HG02623 (cell line): ENCODE measurements around the gene ZNF136.
A peak's percentile ranks its signal among the peaks of the same experiment; 100 is the strongest.

Experiments
- ATAC-seq: cut with Tn5 transposase; IDR thresholded peaks from one replicate; pipeline ENCODE4 v1.9.1; 2021; ENCODE audit warnings: moderate library complexity; ENCODE audit not compliant: unreplicated experiment

Gene ZNF136

DNA sequence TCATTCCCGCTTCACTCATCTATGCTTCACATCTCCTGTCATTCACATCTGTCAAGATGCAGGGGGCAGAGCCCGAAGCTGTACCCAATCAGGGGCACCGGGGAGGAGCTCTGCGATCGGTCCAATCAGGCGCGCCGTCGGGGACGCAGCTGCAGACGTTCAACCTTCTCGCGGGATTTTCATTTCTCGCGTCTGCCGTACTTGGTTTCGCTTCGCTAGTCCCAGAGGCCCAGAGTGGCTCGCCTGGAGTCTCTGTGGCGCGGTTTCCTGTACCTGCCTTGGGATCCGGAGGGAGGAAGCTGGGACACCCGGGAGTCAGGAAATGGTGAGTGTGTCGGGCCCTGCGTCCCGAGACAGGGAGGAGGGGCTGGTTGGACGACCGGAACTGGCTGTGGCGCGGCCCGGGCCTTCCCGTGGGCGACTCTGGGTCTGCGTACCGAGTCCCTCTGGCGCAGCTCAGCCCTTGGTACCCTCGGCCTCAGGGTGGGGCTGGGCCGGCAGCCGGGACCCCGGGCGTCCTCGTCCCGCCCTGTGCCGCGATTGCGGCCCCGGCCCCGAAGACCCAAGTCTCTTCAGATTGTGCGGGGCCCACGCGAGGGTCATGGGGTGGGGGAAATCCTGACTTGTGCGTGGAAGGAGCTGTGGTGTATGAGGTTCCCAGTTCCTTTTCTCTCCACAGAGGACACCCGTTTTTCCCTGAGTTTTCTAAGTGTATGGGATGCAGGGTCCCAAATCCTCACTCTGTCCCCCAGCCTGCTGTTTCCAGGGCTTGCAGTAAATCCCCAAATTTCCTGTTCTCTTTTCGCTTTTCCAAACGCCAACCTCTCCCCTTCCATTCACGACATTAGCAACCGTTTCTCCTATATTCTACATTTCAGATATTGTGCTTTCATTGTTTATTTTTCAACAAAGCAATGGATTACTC lies at the start of gene ZNF136:
Gene ZNF136, plus strand, starts transcription at position 215 of the 925 bp plus-strand sequence. Its CDS starts 108 bp downstream, at position 323.
- ATAC-seq: peak; percentile 75

- ATAC-seq: no peak
These were observed 49.8 kb upstream of the ZNF136 start for GRCh38 chr19:12113121-12113520.

DNA sequence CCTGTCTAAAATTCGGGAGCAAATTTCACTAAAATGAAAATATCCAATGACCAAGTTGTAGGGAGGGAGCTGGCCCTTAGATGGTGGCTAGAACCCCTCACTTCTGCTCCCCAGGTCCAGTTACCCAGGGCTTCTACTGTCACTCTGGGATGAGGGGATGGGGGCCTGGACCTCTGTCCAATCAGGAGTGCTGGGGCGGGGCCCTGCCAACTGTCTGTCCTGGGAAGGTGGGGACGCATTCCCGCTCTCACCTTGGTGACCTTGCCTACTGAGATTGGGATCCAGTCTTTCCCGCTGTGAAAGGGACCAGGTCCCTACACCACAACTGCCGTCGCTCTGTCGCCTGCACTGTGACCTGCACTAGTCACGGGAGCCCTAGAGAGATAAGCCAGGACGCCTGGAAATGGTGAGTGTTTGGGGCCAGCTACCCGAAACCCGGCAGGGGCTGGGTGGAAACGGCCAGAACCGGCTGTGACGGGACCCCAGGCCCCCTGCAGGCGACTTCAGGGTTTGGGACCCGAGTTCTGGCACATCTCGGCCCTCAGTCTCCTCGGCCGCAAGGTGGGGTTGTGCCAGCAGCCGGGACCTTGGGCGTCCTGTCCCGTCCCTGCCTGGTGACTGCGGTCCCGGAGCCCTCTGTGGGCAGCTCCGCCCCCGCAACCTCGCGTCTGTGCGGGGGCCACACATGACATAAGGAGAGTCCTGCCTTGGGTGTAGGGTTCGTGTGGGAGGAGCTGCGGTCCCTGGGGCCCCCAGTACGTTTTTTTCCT lies 45.5 kb upstream of the ZNF136 start:
- no peak for ATAC-seq

- no peak for ATAC-seq
These were observed 36.2 kb upstream of the ZNF136 start for GRCh38 chr19:12126707-12127106.

DNA sequence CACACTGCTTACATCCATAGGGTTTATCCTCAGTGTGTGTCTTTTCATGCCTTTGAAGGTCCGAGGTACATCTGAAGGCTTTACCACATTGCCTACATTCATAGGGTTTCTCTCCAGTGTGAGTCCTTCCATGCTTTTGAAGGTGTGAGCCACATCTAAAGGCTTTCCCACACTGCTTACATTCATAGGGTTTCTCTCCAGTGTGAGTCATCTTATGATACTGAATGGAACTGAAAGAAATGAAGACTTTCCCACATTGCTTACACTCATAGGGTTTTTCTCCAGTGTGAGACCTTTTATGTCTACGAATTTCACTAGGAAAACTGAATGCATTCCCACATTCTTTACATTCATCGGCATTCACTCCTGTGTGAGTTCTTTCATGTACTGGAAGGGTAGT lies 29.8 kb upstream of the ZNF136 start:
- ATAC-seq: no peak

GRCh38 chr19:12137221-12137940 lies 25.5 kb upstream of the ZNF136 start:
- ATAC-seq: no peak

GRCh38 chr19:12139269-12139668 lies 23.6 kb upstream of the ZNF136 start:
- ATAC-seq: no peak

- peak; percentile 87 for ATAC-seq
These were observed 22.9 kb upstream of the ZNF136 start, which contains the start of gene ZNF20 for GRCh38 chr19:12139885-12140544. ZNF20 (minus strand) TSS chr19:12140350; CDS start chr19:12140182, 168 bp downstream.

DNA sequence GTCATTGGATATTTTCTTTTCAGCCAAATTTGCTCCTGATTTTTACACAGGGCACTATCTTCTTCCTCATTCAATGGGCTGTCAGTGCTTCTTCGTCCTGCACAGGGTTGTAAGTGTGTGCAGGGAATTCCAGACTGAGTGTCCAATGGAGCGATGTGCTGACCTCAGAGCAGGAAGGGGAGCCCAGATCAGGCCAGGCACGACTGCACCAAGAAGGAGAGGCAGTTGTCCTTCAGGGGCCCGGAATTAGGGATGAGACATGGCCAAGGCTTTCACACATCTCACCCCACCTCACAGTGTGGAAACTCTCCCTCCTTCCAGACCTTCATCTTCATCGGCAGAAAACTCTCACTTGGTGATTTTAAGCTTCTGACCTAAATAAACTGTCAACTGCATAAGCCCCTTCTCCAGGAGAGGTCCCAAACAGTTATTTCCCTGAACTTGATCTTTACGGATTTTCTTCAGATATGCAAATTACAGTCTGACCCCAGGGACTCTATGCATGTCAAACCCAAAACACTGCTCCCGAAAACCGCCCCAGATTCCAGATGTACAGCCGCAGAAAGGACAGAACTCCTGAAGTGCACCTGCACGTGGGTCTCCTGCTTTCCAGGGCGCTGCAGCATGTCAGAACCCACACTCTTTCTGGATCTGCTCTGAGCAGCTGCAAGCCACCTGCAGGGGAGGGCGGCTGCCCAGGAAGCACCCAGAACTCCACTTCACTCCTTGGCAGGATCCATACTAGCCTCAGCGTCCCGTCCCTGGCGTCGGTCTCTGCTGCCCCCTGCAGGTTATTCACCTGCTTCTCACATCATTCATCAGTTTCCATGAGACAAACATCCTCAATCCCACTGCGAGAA lies 22.1 kb upstream of the ZNF136 start:
- ATAC-seq: no peak

GRCh38 chr19:12141405-12141736 lies 21.5 kb upstream of the ZNF136 start:
- no peak for ATAC-seq

GRCh38 chr19:12145348-12145747 lies 17.5 kb upstream of the ZNF136 start:
- ATAC-seq: no peak

DNA sequence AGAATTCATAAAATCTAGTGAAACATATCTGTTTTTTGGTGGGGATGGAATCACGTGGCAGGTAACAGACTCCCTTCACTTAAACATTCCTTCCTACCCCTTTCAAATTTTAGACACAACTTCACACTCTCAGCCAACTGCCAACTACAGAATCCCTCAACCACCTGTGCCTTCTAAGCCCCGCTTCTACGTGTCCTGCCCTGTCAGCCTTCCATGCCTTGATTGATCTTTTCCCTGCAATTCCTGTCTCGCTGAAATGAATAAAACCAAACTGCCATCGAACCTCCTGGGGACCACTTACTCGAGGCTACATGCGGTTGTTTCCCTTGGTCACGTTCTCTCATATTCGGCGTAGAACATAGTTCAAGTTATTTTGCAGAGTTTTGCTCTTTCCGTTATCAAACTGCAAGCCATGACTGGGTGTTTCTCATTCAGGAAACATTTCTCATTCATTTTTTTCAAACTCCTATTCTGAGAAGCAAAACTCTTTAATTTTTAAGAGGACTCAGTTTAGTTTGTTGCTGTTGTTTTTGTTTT lies 7.5 kb upstream of the ZNF136 start:
- ATAC-seq: no peak

GRCh38 chr19:12156223-12157058 lies 6.5 kb upstream of the ZNF136 start, which contains the start of gene ZNF625:
ZNF625 (minus strand) TSS chr19:12156734; CDS start chr19:12156558, 176 bp downstream.
- no peak for ATAC-seq

DNA sequence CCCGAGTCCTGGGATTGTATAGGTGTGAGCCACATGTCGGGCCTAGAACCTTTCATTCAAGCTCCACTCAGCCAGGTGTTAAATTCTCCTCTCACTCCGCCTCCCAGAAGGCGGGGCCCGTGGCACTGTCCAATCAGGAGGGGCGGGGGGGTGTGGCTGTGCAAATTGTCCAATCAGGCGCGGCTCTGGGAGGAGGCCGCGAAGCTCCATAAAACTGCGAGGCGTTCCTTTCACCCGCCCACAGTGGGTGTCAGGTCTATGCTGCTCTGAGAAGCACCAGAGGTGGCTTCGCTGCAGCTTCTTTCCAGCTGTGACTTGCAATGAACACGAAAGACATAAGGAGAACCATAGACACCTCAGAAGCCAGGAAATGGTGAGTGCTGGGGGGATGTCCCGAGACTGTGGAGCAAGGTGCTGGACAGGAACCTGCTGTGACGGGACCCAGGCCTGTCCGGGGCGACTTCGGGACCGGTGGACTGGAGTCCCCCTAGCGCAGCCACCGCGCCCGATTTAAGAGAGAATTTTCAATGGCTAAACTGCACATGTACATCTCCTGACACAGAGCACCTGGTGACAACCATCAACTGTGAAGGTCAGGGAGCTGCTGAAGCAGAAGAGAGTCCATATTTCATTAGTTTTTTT lies 3.0 kb upstream of the ZNF136 start:
- ATAC-seq: no peak

- ATAC-seq: no peak
These were observed 399 bp upstream of the ZNF136 start for GRCh38 chr19:12162513-12162881.

DNA sequence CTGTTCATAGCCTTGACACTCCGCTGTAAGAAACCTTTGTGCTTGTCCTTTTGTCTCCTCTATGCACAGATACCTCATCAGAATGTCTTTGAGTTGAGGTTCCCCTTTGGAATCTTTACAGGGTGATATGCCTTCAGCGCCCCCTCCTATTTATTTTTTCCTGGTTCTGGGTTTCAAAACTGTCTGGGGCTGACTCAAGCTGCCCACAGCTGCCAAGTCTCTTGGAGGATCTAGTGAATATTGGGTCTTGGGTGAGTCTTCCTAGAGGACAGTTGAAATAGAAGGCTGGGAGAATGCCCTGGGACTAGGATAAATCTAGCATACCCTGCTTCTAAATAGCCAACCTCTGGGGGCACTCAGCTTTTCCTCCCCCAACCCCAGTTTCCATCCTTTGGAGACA lies 930 bp downstream of the ZNF136 start:
- no peak for ATAC-seq

GRCh38 chr19:12166626-12167025 lies 3.7 kb downstream of the ZNF136 start:
- no peak for ATAC-seq

DNA sequence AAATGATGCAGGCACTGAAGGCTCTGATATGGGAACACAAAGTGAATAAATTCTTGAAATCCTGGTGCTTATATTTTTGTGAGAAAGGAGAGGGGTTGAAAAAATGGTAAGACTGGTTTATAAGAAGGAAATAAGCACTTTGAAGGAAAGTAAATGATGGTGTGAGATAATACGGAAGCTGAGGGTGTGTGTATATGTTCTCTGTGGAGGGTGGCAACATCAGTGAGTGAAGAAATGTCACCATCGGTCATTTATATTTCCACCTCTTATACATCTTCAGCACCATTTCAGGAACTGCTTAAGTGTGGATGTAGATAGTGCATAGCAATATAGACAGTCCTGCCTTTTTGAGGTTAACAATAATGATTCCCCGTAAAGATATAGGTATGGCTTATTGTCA lies 17.5 kb downstream of the ZNF136 start:
- ATAC-seq: no peak
